ENCODE results near the gene DPH6. TPM values are rescaled to one million over a fixed set of nuclear protein-coding genes. Genes with fewer than 3 reads are reported as not detected.

Gene DPH6
- total RNA-seq, 1 experiment from 2014 or later = 31.7 TPM

- CTCF ChIA-PET = interaction anchor here (1.4 kb wide), 1 partner anchor 117 kb away, joined by 4 read pairs; no protein-coding TSS in a partner anchor
- ATAC-seq = no peak
- no peaks in the 10 kb centered on the region for H3K9me3 Mint-ChIP-seq
Measured at GRCh38 chr15:35327789-35328188, 218.2 kb downstream of the DPH6 start.

More at GRCh38 chr15:35327789-35328188, 218.2 kb downstream of the DPH6 start:
- H3K4me3 Mint-ChIP-seq = no peak overlapping the region
- POLR2A ChIA-PET = no interaction called here
- H3K4me1 Mint-ChIP-seq = peaks cover 25% of the 10 kb centered on the region
- DNase-seq (ENCODE audit: low spot score) = no peak
- no peaks in the 10 kb centered on the region for H3K27me3 Mint-ChIP-seq (ENCODE audit: low read depth)
- no peaks in the 10 kb centered on the region for H3K36me3 Mint-ChIP-seq
- TF ChIP-seq ZNF121 (CRISPR knock-in tag; IDR thresholded peaks at IDR 0.05) (no peak), SMAD3 (CRISPR knock-in tag; IDR thresholded peaks at IDR 0.05; ENCODE audit: borderline replicate concordance) (no peak), HMGA2 (CRISPR knock-in tag; IDR thresholded peaks at IDR 0.05) (no peak), CDX4 (CRISPR knock-in tag; IDR thresholded peaks at IDR 0.05; ENCODE audit: borderline replicate concordance) (no peak), SOX15 (CRISPR knock-in tag; IDR thresholded peaks at IDR 0.05) (no peak), PREB (CRISPR knock-in tag; IDR thresholded peaks at IDR 0.05; ENCODE audit: borderline replicate concordance) (no peak), FOXP1 (CRISPR knock-in tag; IDR thresholded peaks at IDR 0.05; ENCODE audit: borderline replicate concordance) (no peak), JAZF1 (CRISPR knock-in tag; IDR thresholded peaks at IDR 0.05) (no peak), GABPB1 (CRISPR knock-in tag; IDR thresholded peaks at IDR 0.05) (no peak), ATF2 (CRISPR knock-in tag; IDR thresholded peaks at IDR 0.05; ENCODE audit: borderline replicate concordance, low read depth) (no peak)
- TF ChIP-seq, protein P1, sequence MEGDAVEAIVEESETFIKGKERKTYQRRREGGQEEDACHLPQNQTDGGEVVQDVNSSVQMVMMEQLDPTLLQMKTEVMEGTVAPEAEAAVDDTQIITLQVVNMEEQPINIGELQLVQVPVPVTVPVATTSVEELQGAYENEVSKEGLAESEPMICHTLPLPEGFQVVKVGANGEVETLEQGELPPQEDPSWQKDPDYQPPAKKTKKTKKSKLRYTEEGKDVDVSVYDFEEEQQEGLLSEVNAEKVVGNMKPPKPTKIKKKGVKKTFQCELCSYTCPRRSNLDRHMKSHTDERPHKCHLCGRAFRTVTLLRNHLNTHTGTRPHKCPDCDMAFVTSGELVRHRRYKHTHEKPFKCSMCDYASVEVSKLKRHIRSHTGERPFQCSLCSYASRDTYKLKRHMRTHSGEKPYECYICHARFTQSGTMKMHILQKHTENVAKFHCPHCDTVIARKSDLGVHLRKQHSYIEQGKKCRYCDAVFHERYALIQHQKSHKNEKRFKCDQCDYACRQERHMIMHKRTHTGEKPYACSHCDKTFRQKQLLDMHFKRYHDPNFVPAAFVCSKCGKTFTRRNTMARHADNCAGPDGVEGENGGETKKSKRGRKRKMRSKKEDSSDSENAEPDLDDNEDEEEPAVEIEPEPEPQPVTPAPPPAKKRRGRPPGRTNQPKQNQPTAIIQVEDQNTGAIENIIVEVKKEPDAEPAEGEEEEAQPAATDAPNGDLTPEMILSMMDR (IDR thresholded peaks at IDR 0.05) = no peak
- TF ChIP-seq, protein P2, sequence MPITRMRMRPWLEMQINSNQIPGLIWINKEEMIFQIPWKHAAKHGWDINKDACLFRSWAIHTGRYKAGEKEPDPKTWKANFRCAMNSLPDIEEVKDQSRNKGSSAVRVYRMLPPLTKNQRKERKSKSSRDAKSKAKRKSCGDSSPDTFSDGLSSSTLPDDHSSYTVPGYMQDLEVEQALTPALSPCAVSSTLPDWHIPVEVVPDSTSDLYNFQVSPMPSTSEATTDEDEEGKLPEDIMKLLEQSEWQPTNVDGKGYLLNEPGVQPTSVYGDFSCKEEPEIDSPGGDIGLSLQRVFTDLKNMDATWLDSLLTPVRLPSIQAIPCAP (CRISPR knock-in tag; IDR thresholded peaks at IDR 0.05) = no peak
- TF ChIP-seq, protein P3, sequence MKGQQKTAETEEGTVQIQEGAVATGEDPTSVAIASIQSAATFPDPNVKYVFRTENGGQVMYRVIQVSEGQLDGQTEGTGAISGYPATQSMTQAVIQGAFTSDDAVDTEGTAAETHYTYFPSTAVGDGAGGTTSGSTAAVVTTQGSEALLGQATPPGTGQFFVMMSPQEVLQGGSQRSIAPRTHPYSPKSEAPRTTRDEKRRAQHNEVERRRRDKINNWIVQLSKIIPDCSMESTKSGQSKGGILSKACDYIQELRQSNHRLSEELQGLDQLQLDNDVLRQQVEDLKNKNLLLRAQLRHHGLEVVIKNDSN (CRISPR knock-in tag; IDR thresholded peaks at IDR 0.05) = no peak
- TF ChIP-seq, protein P4, sequence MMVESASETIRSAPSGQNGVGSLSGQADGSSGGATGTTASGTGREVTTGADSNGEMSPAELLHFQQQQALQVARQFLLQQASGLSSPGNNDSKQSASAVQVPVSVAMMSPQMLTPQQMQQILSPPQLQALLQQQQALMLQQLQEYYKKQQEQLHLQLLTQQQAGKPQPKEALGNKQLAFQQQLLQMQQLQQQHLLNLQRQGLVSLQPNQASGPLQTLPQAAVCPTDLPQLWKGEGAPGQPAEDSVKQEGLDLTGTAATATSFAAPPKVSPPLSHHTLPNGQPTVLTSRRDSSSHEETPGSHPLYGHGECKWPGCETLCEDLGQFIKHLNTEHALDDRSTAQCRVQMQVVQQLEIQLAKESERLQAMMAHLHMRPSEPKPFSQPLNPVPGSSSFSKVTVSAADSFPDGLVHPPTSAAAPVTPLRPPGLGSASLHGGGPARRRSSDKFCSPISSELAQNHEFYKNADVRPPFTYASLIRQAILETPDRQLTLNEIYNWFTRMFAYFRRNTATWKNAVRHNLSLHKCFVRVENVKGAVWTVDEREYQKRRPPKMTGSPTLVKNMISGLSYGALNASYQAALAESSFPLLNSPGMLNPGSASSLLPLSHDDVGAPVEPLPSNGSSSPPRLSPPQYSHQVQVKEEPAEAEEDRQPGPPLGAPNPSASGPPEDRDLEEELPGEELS (CRISPR knock-in tag; IDR thresholded peaks at IDR 0.05) = no peak
- TF ChIP-seq, protein P5, sequence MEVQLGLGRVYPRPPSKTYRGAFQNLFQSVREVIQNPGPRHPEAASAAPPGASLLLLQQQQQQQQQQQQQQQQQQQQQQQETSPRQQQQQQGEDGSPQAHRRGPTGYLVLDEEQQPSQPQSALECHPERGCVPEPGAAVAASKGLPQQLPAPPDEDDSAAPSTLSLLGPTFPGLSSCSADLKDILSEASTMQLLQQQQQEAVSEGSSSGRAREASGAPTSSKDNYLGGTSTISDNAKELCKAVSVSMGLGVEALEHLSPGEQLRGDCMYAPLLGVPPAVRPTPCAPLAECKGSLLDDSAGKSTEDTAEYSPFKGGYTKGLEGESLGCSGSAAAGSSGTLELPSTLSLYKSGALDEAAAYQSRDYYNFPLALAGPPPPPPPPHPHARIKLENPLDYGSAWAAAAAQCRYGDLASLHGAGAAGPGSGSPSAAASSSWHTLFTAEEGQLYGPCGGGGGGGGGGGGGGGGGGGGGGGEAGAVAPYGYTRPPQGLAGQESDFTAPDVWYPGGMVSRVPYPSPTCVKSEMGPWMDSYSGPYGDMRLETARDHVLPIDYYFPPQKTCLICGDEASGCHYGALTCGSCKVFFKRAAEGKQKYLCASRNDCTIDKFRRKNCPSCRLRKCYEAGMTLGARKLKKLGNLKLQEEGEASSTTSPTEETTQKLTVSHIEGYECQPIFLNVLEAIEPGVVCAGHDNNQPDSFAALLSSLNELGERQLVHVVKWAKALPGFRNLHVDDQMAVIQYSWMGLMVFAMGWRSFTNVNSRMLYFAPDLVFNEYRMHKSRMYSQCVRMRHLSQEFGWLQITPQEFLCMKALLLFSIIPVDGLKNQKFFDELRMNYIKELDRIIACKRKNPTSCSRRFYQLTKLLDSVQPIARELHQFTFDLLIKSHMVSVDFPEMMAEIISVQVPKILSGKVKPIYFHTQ (CRISPR knock-in tag; IDR thresholded peaks at IDR 0.05) = no peak
- H3K27ac Mint-ChIP-seq = no peak overlapping the region
